ENCODE results near the gene TYR.

DNA sequence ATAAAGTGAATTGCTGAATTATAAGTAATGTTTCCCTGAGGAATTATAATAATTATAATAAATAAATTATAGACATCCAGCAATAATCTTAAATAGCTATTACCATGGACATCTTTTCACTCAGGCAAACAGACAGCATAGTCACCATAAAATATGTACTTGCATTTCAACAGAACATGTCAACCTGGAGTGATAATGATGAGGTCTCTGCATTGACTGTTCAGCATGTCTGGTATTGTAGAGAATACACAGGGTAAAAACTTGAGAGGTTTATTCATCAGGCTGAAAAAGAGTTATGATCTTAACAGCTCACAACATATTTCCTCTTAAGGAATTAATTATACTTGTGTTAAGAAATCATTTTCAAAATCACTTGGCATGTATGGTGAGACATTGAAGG, 41.1 kb upstream of the TYR start:
- no peak for TF ChIP-seq CTCF (conservative IDR thresholded peaks at IDR 0.05; ENCODE audit: low read length)
- TF ChIP-seq EZH2phosphoT487 (IDR thresholded peaks at IDR 0.05; ENCODE audit: borderline replicate concordance, low read depth, low read length): no peak

All from OCI-LY7 (cell line).